A673 (cell line): ENCODE measurements around the gene ANK3. TPM values are rescaled to one million over a fixed set of nuclear protein-coding genes. Genes with fewer than 3 reads are reported as not detected.

Source experiments
- BruUV-seq: library from RNA; stranded (reverse); fragments of 400-500 nt; replicated peaks from 2 replicates; lab custom pipeline; 2021; lab: Mats Ljungman, UMichigan
- CTCF ChIA-PET: fragments of 300-600 bp; sonication (Branson Sonifier 250); formaldehyde crosslinking; loops from one replicate; lab custom pipeline; 2022; ENCODE audit warnings: antibody characterized with exemption; lab: Charles Lee
- POLR2A ChIA-PET: fragments of 300-600 bp; sonication (Branson Sonifier 250); formaldehyde crosslinking; loops from one replicate; lab custom pipeline; 2022; ENCODE audit warnings: antibody characterized with exemption; ENCODE audit not compliant: low non-redundant PET; lab: Charles Lee
- DNase-seq: peaks from one replicate; pipeline ENCODE4 v3.0.0-alpha.2; 2015; ENCODE audit warnings: low spot score
- H3K27ac ChIP-seq: fragments of 200-600 bp; sonication (generic); 2 replicates; pipeline ENCODE4 v1.5.1; 2016; ENCODE audit warnings: mixed run types, low read depth, mild to moderate bottlenecking, mixed read lengths, antibody characterized with exemption, low read length; ENCODE audit not compliant: poor library complexity, severe bottlenecking
- H3K27me3 ChIP-seq: fragments of 200-600 bp; sonication (generic); replicated peaks from 2 replicates; pipeline ENCODE4 v1.6.1; 2017; ENCODE audit warnings: mixed run types, low read depth, mild to moderate bottlenecking, mixed read lengths, antibody characterized with exemption, low read length; ENCODE audit not compliant: insufficient read depth, poor library complexity
- H3K36me3 ChIP-seq: fragments of 200-600 bp; sonication (generic); 2 replicates; pipeline ENCODE4 v1.6.1; 2016; ENCODE audit warnings: mixed run types, mild to moderate bottlenecking, mixed read lengths, antibody characterized with exemption, low read length; ENCODE audit not compliant: insufficient read depth, poor library complexity, severe bottlenecking
- H3K4me1 ChIP-seq: fragments of 200-600 bp; sonication (generic); 2 replicates; pipeline ENCODE4 v1.6.1; 2017; ENCODE audit warnings: mixed run types, mild to moderate bottlenecking, mixed read lengths, antibody characterized with exemption, low read length; ENCODE audit not compliant: insufficient read depth, poor library complexity, severe bottlenecking
- H3K4me3 ChIP-seq: fragments of 200-600 bp; sonication (generic); 2 replicates; pipeline ENCODE4 v1.5.1; 2016; ENCODE audit warnings: low read depth, mixed run types, mild to moderate bottlenecking, mixed read lengths, low read length; ENCODE audit not compliant: poor library complexity, severe bottlenecking
- H3K9me3 ChIP-seq: fragments of 200-600 bp; sonication (generic); 2 replicates; pipeline ENCODE4 v1.6.1; 2016; ENCODE audit warnings: mixed run types, low read depth, mild to moderate bottlenecking, mixed read lengths, antibody characterized with exemption, low read length; ENCODE audit not compliant: poor library complexity, severe bottlenecking
- EZH2 ChIP-seq: fragments of 200-600 bp; sonication (generic); IDR thresholded peaks from 2 replicates; pipeline ENCODE4 v1.6.1; 2017; ENCODE audit warnings: borderline replicate concordance, low read depth, mild to moderate bottlenecking, mixed read lengths, antibody characterized with exemption, low read length; ENCODE audit not compliant: poor library complexity, severe bottlenecking
- intact Hi-C: fragments of 100-400 bp; cut with micrococcal nuclease; formaldehyde crosslinking; loops from one replicate; pipeline ENCODE4 v1.10.0; 2022; ENCODE audit not compliant: unreplicated experiment
- total RNA-seq: library from RNA; stranded (reverse); gene quantifications from 2 replicates; pipeline ENCODE4 v1.2.3, GENCODE V29; 2021
- TF ChIP-seq, protein P1 (sequence below): fragments of 300-800, 200-600 bp; sonication (generic); conservative IDR thresholded peaks from 2 replicates; pipeline ENCODE4 v1.5.1; 2017; ENCODE audit warnings: low read depth, mild to moderate bottlenecking, antibody characterized with exemption, low read length, moderate library complexity, mixed read lengths

The ANK3 gene
- total RNA-seq, 1 experiment from 2014 or later: 13.5 TPM

DNA sequence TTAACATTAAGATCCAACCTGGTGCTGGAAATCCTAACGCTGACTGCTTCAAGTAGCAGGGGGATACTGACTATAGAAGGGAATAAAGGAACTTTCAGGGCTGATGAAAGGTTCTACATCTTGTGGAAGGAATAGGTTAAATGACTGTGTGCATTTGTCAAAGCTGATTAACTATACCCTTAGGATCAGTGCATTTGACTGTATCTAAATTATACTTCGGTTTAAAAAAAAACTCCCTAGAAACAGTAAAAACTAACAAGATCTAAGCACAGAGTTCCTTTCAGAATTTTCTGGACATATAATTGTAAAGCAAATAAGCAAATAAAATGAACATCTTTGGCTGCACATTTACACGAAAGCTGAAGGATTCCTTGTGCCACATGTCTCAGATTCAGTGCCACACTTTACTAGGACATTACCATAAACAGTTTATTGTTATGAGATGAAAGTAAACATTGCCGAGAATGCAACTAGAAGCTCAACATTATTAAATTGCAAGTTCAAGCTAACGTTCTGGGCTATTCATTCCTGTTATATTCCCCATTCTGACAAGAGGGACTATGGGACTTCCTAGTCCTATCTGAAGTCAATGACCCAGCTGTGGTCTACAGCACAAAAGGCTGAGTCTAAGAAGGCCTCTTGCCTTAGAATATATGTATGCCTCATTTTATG, 20.7 kb downstream of the ANK3 start:
- POLR2A ChIA-PET: no interaction called here
- Histone ChIP-seq H3K4me1 (peaks cover 8% of the 10 kb centered on the region), H3K27me3 (no peaks in the 10 kb centered on the region), H3K27ac (no peak overlapping the region), H3K36me3 (no peaks in the 10 kb centered on the region), H3K4me3 (no peak overlapping the region), H3K9me3 (no peaks in the 10 kb centered on the region)
- CTCF ChIA-PET: no interaction called here
- intact Hi-C loops: no loop called here
- BruUV-seq: no TSS peak
- no peak for TF ChIP-seq EZH2
- TF ChIP-seq, protein P1, sequence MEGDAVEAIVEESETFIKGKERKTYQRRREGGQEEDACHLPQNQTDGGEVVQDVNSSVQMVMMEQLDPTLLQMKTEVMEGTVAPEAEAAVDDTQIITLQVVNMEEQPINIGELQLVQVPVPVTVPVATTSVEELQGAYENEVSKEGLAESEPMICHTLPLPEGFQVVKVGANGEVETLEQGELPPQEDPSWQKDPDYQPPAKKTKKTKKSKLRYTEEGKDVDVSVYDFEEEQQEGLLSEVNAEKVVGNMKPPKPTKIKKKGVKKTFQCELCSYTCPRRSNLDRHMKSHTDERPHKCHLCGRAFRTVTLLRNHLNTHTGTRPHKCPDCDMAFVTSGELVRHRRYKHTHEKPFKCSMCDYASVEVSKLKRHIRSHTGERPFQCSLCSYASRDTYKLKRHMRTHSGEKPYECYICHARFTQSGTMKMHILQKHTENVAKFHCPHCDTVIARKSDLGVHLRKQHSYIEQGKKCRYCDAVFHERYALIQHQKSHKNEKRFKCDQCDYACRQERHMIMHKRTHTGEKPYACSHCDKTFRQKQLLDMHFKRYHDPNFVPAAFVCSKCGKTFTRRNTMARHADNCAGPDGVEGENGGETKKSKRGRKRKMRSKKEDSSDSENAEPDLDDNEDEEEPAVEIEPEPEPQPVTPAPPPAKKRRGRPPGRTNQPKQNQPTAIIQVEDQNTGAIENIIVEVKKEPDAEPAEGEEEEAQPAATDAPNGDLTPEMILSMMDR: no peak
- no peak for DNase-seq

GRCh38 chr10:60367901-60368300, 21.8 kb downstream of the ANK3 start:
- Histone ChIP-seq H3K9me3 (no peaks in the 10 kb centered on the region), H3K36me3 (no peaks in the 10 kb centered on the region), H3K27ac (no peak overlapping the region), H3K4me3 (no peak overlapping the region), H3K27me3 (no peaks in the 10 kb centered on the region), H3K4me1 (peaks cover 8% of the 10 kb centered on the region)
- CTCF ChIA-PET: no interaction called here
- POLR2A ChIA-PET: interaction anchor here (0.6 kb wide), 1 partner anchor 14 kb away, joined by 3 read pairs; no protein-coding TSS in a partner anchor
- intact Hi-C loops: no loop called here
- no TSS peak for BruUV-seq
- TF ChIP-seq, protein P1: no peak
- TF ChIP-seq EZH2: no peak
- DNase-seq: no peak

- peaks cover 8% of the 10 kb centered on the region for H3K4me1 ChIP-seq
- ChIA-PET POLR2A (interaction anchor here (0.6 kb wide), 1 partner anchor 14 kb away, joined by 3 read pairs; no protein-coding TSS in a partner anchor), CTCF (no interaction called here)
- H3K4me3 ChIP-seq: no peak overlapping the region
- intact Hi-C loops: no loop called here
- BruUV-seq: no TSS peak
- TF ChIP-seq, protein P1: no peak
- TF ChIP-seq EZH2: no peak
- H3K27ac ChIP-seq: no peak overlapping the region
- no peak for DNase-seq
- H3K27me3 ChIP-seq: no peaks in the 10 kb centered on the region
- no peaks in the 10 kb centered on the region for H3K9me3 ChIP-seq
- H3K36me3 ChIP-seq: no peaks in the 10 kb centered on the region
These were observed 22.2 kb downstream of the ANK3 start for GRCh38 chr10:60367431-60367830.
